Heart left ventricle (tissue), 16 donors: ENCODE measurements around the gene PTPRK. TPM values are rescaled to one million over a fixed set of nuclear protein-coding genes. Genes with fewer than 3 reads are reported as not detected.

Experiments
- ATAC-seq, 4 donors: fragments of 200-7000 bp; cut with Tn5 transposase; one replicate each; pipeline ENCODE4 v1.9.1; 2020 to 2022; ENCODE audit warnings: moderate library complexity in 4 of 4, mild to moderate bottlenecking in 3 of 4, moderate number of reproducible peaks in 1 of 4
- DNase-seq, 5 donors: peaks; one replicate each; pipeline ENCODE4 v3.0.0-alpha.2; 2020
- H3K27ac ChIP-seq, 12 donors: fragments of 200-600 bp; sonication (generic) in 4 of 12; one replicate each; pipeline versions ENCODE4 v1.5.0 to v1.8.0; 2016 to 2022; ENCODE audit warnings: mild to moderate bottlenecking in 2 of 12
- H3K27me3 ChIP-seq, 9 donors: fragments of 200-600 bp; sonication (generic) in 2 of 9; one replicate each; pipeline versions ENCODE4 v1.5.1 to v1.8.0; 2016 to 2022; ENCODE audit warnings: mild to moderate bottlenecking in 3 of 9
- H3K36me3 ChIP-seq, 9 donors: fragments of 200-600 bp; sonication (generic) in 2 of 9; one replicate each; pipeline versions ENCODE4 v1.5.0 to v1.8.0; 2018 to 2022; ENCODE audit warnings: mild to moderate bottlenecking in 2 of 9
- H3K4me1 ChIP-seq, 12 donors: fragments of 200-600 bp; sonication (generic) in 4 of 12; one replicate each; pipeline versions ENCODE4 v1.5.0 to v1.8.0; 2016 to 2022; ENCODE audit warnings: mild to moderate bottlenecking in 3 of 12
- H3K4me3 ChIP-seq, 12 donors: fragments of 200-600 bp; sonication (generic) in 4 of 12; one replicate each; pipeline versions ENCODE4 v1.5.0 to v1.8.0; 2017 to 2022; ENCODE audit warnings: mild to moderate bottlenecking in 9 of 12, moderate library complexity in 4 of 12
- H3K9me3 ChIP-seq, 12 donors: fragments of 200-600 bp; sonication (generic) in 4 of 12; one replicate each; pipeline versions ENCODE4 v1.5.0 to v1.8.0; 2016 to 2022; ENCODE audit warnings: mild to moderate bottlenecking in 1 of 12
- CTCF ChIP-seq, 12 donors: fragments of 200-600 bp; sonication (generic) in 4 of 12; IDR thresholded peaks; one replicate each; pipeline versions ENCODE4 v1.5.0 to v1.8.0; 2018 to 2022; ENCODE audit warnings: antibody characterized with exemption in 12 of 12, mild to moderate bottlenecking in 5 of 12
- POLR2A ChIP-seq, 2 donors: fragments of 450-650 bp; IDR thresholded peaks; one replicate each; pipeline ENCODE4 v1.6.1; 2017; ENCODE audit warnings: antibody characterized with exemption in 2 of 2, mild to moderate bottlenecking in 2 of 2, moderate library complexity in 2 of 2
- WGBS, 4 donors: extraction: QIAGEN DNeasy Blood & Tissue Kit in 2 of 4; methylation state at CpG; one replicate each; pipeline versions ENCODE4 v1.1.5 to v1.1.7; 2013 to 2018; 5-methylcytosine and 5-hydroxymethylcytosine counted together
- intact Hi-C, 10 donors: fragments of 100-400 bp; cut with DNase I; formaldehyde crosslinking; loops; one replicate each; pipeline versions ENCODE4 v1.11.1 to v1.14.2; 2022
- polyA plus RNA-seq, 2 donors: library from polyadenylated mRNA; stranded (reverse); fragments of 200-250 nt; gene quantifications; one replicate each; pipeline ENCODE4 v1.2.3, GENCODE V29; 2013
- total RNA-seq, 9 donors: library from RNA; depleted of rRNA in 2 of 9; stranded (reverse); fragments of >200 nt in 2 of 9; fragmentation: NEBNext Ultra II Directional in 3 of 9; extraction: Animal tissue kit (Norgen Biotek cat#: 25700) in 3 of 9; gene quantifications; one replicate each; pipeline versions ENCODE4 v1.1.0 to v1.2.4, GENCODE V29; 2016 to 2023
- donor health status: ischemic (EF 13 %, LVEDD 7.1; RV severe dilation, severe dysfunction).
- donor health status: healthy with polysubstance abuse.
- donor health status: DM: no; HTN: yes; CAD: no.
- donor health status: DM: no; HTN: no; CAD: no.
- donor health status: ischemic (EF 25% LVEDD 6.9; RV normal size, moderate dysfunction).
- donor health status: ischemic (EF 25% LVEDD 5.7; RV mildly dilated, moderate dysfunction).
- donor health status: healthy.
- donor health status: DM: yes; HTN: yes; CAD: no.
- donor health status: ischemic (EF 35%, LVEDD 5.7; RV mildly dilated, moderate dysfunction).
- donor health status: nonischemic (EF 11% LVEDD 7.7; RV severe dilation, severe dysfunction).
- donor health status: DM: yes; HTN: yes; CAD: no.
- donor health status: PGD.
- donor health status: ischemic (EF 29% LVEDD 5.4; RV normal size, mild dysfunction).
- donor health status: nonischemic (EF 23%, LVEDD 6.1; RV moderate dilation, normal function).

Gene PTPRK
- total and polyA plus RNA-seq, 11 donors, result 5.4 to 50.8 (median 38.5) TPM

- Histone ChIP-seq H3K4me3 (no peak overlapping the region), H3K27ac (no peak overlapping the region), H3K27me3 (peaks cover 0 to 10% (median 0%) of the 10 kb centered on the region in 9 donors), H3K36me3 (no peaks in the 10 kb centered on the region), H3K9me3 (no peaks in the 10 kb centered on the region), H3K4me1 (peaks cover 0 to 74% (median 30%) of the 10 kb centered on the region in 12 donors)
- 64 to 69% (median 66%) methylated on average over 3 of the region's 3 CpGs for WGBS, 4 donors
- peak in 1 of 4 donors; percentile 40 for ATAC-seq
- TF ChIP-seq POLR2A (IDR thresholded peaks at IDR 0.05), result no peak
- no peak for TF ChIP-seq CTCF (IDR thresholded peaks at IDR 0.05)
- intact Hi-C loops, result loop anchor here in 5 of 10 donors (10.0 kb wide), 5 partner anchors 89 to 449 kb away; no protein-coding TSS in a partner anchor
- no peak for DNase-seq
These were observed 6.5 kb downstream of the PTPRK start for GRCh38 chr6:128513878-128514277.

- Histone ChIP-seq H3K27ac (no peak overlapping the region), H3K9me3 (no peaks in the 10 kb centered on the region), H3K4me1 (peaks cover 0 to 67% (median 26%) of the 10 kb centered on the region in 12 donors), H3K36me3 (no peaks in the 10 kb centered on the region), H3K4me3 (no peak overlapping the region), H3K27me3 (no peaks in the 10 kb centered on the region)
- DNase-seq (no peak), ATAC-seq (no peak)
- intact Hi-C loops, result loop anchor here in 5 of 10 donors (10.0 kb wide), 5 partner anchors 87 to 447 kb away; no protein-coding TSS in a partner anchor
- 76 to 81% (median 80%) methylated on average over 2 of the region's 2 CpGs for WGBS, 4 donors
- TF ChIP-seq CTCF (IDR thresholded peaks at IDR 0.05) (no peak), POLR2A (IDR thresholded peaks at IDR 0.05) (no peak)
These were observed 8.1 kb downstream of the PTPRK start for GRCh38 chr6:128512296-128512695.

- WGBS, 4 donors, result 69 to 85% (median 70%) methylated on average over 5 of the region's 5 CpGs
- TF ChIP-seq CTCF (IDR thresholded peaks at IDR 0.05) (no peak), POLR2A (IDR thresholded peaks at IDR 0.05) (no peak)
These were observed 8.9 kb downstream of the PTPRK start for GRCh38 chr6:128511506-128511905.

GRCh38 chr6:128509709-128510108, 10.7 kb downstream of the PTPRK start:
- 84 to 98% (median 91%) methylated on average over 1 of the region's 1 CpG for WGBS, 4 donors
- Histone ChIP-seq H3K36me3 (no peaks in the 10 kb centered on the region), H3K4me3 (no peak overlapping the region), H3K27me3 (no peaks in the 10 kb centered on the region), H3K27ac (no peak overlapping the region), H3K9me3 (no peaks in the 10 kb centered on the region), H3K4me1 (peaks cover 0 to 54% (median 10%) of the 10 kb centered on the region in 12 donors)
- intact Hi-C loops, result loop anchor here in 5 of 10 donors (10.0 kb wide), 5 partner anchors 85 to 445 kb away; no protein-coding TSS in a partner anchor
- TF ChIP-seq POLR2A (IDR thresholded peaks at IDR 0.05) (no peak), CTCF (IDR thresholded peaks at IDR 0.05) (no peak)
- DNase-seq (no peak), ATAC-seq (no peak)

More at GRCh38 chr6:128511506-128511905, 8.9 kb downstream of the PTPRK start:
- no peaks in the 10 kb centered on the region for H3K9me3 ChIP-seq
- H3K27me3 ChIP-seq, result no peaks in the 10 kb centered on the region
- DNase-seq (no peak), ATAC-seq (peak in 1 of 4 donors; percentile 17)
- no peaks in the 10 kb centered on the region for H3K36me3 ChIP-seq
- intact Hi-C loops, result loop anchor here in 5 of 10 donors (10.0 kb wide), 5 partner anchors 87 to 447 kb away; no protein-coding TSS in a partner anchor
- no peak overlapping the region for H3K27ac ChIP-seq
- no peak overlapping the region for H3K4me3 ChIP-seq
- peaks cover 0 to 59% (median 21%) of the 10 kb centered on the region in 12 donors for H3K4me1 ChIP-seq
